Measurements from ENCODE around the gene ITPR2. TPM values are rescaled to one million over a fixed set of nuclear protein-coding genes. Genes with fewer than 3 reads are reported as not detected.

Gene ITPR2
- total RNA-seq, 4 donors from 2014 or later: 32.6 to 49.8 (median 39.9) TPM

GRCh38 chr12:26845057-26845666 is 12.2 kb upstream of the ITPR2 start:
- Histone ChIP-seq H3K27me3 (no peaks in the 10 kb centered on the region), H3K36me3 (no peaks in the 10 kb centered on the region), H3K4me3 (no peak overlapping the region), H3K9me3 (no peaks in the 10 kb centered on the region), H3K4me1 (peaks cover 0 to 10% (median 0%) of the 10 kb centered on the region in 4 donors), H3K27ac (no peak overlapping the region)
- TF ChIP-seq CTCF (IDR thresholded peaks at IDR 0.05) (peak in 4 of 5 experiments; percentile 37 to 67 (median 46)), EP300 (IDR thresholded peaks at IDR 0.05) (no peak)
- DNase-seq (ENCODE audit: low spot score in 2 of 2): peak; percentile 38 to 60
- 33 to 37% methylated on average over 11 of the region's 11 CpGs for WGBS, 2 donors

DNA sequence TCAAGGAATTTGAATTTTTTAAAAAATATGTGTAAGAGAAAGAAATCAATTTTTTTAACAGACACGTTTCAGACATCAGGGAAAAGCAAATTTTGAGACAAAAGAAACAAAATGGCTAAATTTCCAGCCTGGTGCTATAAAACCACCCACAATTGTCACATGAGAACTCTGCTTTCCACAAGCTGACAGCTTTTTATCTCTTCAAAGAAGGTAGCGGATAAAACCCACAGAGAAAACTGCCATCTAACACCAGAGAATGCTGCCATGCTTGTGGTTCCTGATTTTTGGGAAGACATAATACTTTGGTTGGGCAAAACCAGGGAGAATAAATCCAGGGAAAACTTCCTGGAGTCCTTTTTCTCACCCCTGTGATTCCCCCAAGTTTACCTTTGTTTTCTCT is 10.3 kb upstream of the ITPR2 start:
- no peak for TF ChIP-seq EP300 (IDR thresholded peaks at IDR 0.05)
- TF ChIP-seq CTCF (IDR thresholded peaks at IDR 0.05): no peak
- no peak for TF ChIP-seq POLR2A (IDR thresholded peaks at IDR 0.05)
- WGBS, 2 donors: 86 to 89% methylated on average over 2 of the region's 2 CpGs
- no peak for DNase-seq (ENCODE audit: low spot score in 2 of 2)

DNA sequence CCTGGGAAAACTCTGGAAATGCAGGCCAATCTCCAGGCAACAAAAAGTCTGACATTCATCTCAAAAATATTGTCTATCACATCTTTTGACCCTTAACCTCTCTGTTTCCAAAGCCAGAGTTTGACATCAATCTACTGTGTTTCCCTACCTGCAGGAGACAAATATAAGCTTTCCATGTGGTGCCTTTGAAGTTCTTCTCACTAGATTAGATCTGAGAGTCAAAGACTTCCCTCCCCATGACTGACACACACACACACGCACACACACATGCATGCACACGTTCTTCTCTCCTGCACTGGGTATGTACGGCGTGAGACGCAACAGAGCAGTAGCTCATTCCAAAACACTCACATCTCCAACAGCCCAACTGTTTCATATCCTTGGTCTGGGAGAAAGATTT is 8.1 kb upstream of the ITPR2 start:
- Histone ChIP-seq H3K9me3 (no peaks in the 10 kb centered on the region), H3K27me3 (no peaks in the 10 kb centered on the region), H3K4me1 (peaks cover 0 to 10% (median 0%) of the 10 kb centered on the region in 4 donors), H3K4me3 (no peak overlapping the region), H3K27ac (no peak overlapping the region), H3K36me3 (no peaks in the 10 kb centered on the region)
- 89 to 93% methylated on average over 5 of the region's 5 CpGs for WGBS, 2 donors
- DNase-seq (ENCODE audit: low spot score in 2 of 2): no peak
- TF ChIP-seq POLR2A (IDR thresholded peaks at IDR 0.05): no peak
- TF ChIP-seq CTCF (IDR thresholded peaks at IDR 0.05): no peak

More for the DNA sequence above, 10.3 kb upstream of the ITPR2 start:
- Histone ChIP-seq H3K4me1 (peaks cover 0 to 10% (median 0%) of the 10 kb centered on the region in 4 donors), H3K27me3 (no peaks in the 10 kb centered on the region), H3K9me3 (no peaks in the 10 kb centered on the region), H3K27ac (no peak overlapping the region), H3K4me3 (no peak overlapping the region), H3K36me3 (no peaks in the 10 kb centered on the region)

GRCh38 chr12:26839512-26839911 is 6.5 kb upstream of the ITPR2 start:
- TF ChIP-seq EP300 (IDR thresholded peaks at IDR 0.05): no peak
- no peak for TF ChIP-seq POLR2A (IDR thresholded peaks at IDR 0.05)
- no peak for TF ChIP-seq CTCF (IDR thresholded peaks at IDR 0.05)
- H3K9me3 ChIP-seq: no peaks in the 10 kb centered on the region
- H3K4me1 ChIP-seq: no peaks in the 10 kb centered on the region
- H3K36me3 ChIP-seq: no peaks in the 10 kb centered on the region
- H3K27me3 ChIP-seq: no peaks in the 10 kb centered on the region
- WGBS, 2 donors: 94 to 98% methylated on average over 3 of the region's 3 CpGs
- no peak overlapping the region for H3K27ac ChIP-seq
- H3K4me3 ChIP-seq: no peak overlapping the region
- no peak for DNase-seq (ENCODE audit: low spot score in 2 of 2)

DNA sequence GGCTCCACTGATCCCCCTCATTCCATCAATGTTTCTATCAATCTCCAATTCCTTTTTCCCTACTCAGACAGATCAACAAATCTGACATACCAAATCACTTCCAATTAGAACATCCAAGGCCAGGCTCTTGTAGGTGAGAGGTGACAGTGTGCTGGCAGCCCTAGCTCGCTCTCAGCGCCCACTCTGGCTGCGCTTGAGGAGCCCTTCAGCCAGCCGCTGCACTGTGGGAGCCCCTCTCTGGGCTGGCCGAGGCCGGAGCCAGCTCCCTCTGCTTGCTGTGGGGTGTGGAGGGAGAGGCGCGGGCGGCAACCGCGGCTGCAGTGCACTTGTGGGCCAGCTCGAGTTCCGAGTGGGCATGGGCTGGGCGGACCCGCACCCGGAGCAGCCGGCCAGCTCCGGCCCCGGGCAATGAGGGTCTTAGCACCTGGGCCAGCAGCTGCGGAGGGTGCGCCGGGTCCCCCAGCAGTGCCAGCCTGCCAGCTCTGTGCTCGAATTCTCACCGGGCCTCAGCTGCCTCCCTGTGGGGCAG is 6.0 kb upstream of the ITPR2 start:
- TF ChIP-seq CTCF (IDR thresholded peaks at IDR 0.05) (no peak), POLR2A (IDR thresholded peaks at IDR 0.05) (no peak), EP300 (IDR thresholded peaks at IDR 0.05) (no peak)
- WGBS, 2 donors: 96 to 97% methylated on average over 15 to 23 of the region's 24 CpGs
- DNase-seq (ENCODE audit: low spot score in 2 of 2): no peak
- H3K27ac ChIP-seq: no peak overlapping the region
- no peaks in the 10 kb centered on the region for H3K27me3 ChIP-seq
- H3K4me1 ChIP-seq: peaks cover 0 to 2% (median under 1%) of the 10 kb centered on the region in 4 donors
- no peaks in the 10 kb centered on the region for H3K9me3 ChIP-seq
- H3K4me3 ChIP-seq: no peak overlapping the region
- H3K36me3 ChIP-seq: no peaks in the 10 kb centered on the region

Measured in tibial nerve (tissue), 4 donors.